Sigmoid colon (tissue), 7 donors: ENCODE measurements around the gene GNLY. TPM values are rescaled to one million over a fixed set of nuclear protein-coding genes. Genes with fewer than 3 reads are reported as not detected.
A peak's percentile ranks its signal among the peaks of the same experiment; 100 is the strongest.

Experiments
- DNase-seq: peaks from one replicate; pipeline ENCODE4 v3.0.0-alpha.2; 2019
- H3K27ac ChIP-seq, 4 donors: fragments of 200-600 bp; sonication (generic); one replicate each; pipeline ENCODE4 v1.5.1; 2016 to 2019; ENCODE audit warnings: mild to moderate bottlenecking in 1 of 4
- H3K27me3 ChIP-seq, 3 donors: fragments of 200-600 bp; sonication (generic); one replicate each; pipeline ENCODE4 v1.5.1; 2019; ENCODE audit warnings: mild to moderate bottlenecking in 1 of 3
- H3K36me3 ChIP-seq, 4 donors: fragments of 200-600 bp; sonication (generic); one replicate each; pipeline ENCODE4 v1.5.1; 2016 to 2019
- H3K4me1 ChIP-seq, 4 donors: fragments of 200-600 bp; sonication (generic); one replicate each; pipeline ENCODE4 v1.5.1; 2017 to 2019
- H3K4me3 ChIP-seq, 4 donors: fragments of 200-600 bp; sonication (generic); one replicate each; pipeline ENCODE4 v1.5.1; 2017 to 2019; ENCODE audit warnings: mild to moderate bottlenecking in 2 of 4, moderate library complexity in 1 of 4
- H3K9me3 ChIP-seq, 4 donors: fragments of 200-600 bp in 3 of 4; sonication (generic) in 3 of 4; one replicate each; pipeline versions ENCODE4 v1.5.1 to v1.6.1; 2013 to 2019
- EP300 ChIP-seq, 4 donors: sonication (generic); formaldehyde crosslinking; IDR thresholded peaks; one replicate each; pipeline ENCODE4 v1.6.1; 2017; ENCODE audit warnings: antibody characterized with exemption in 4 of 4
- POLR2A ChIP-seq, 2 donors: fragments of 450-650 bp; IDR thresholded peaks; one replicate each; pipeline ENCODE4 v1.6.1; 2016; ENCODE audit warnings: antibody characterized with exemption in 2 of 2, mild to moderate bottlenecking in 2 of 2, moderate library complexity in 2 of 2
- POLR2AphosphoS5 ChIP-seq, 4 donors: sonication (generic); formaldehyde crosslinking; IDR thresholded peaks; one replicate each; pipeline ENCODE4 v1.6.1; 2017; ENCODE audit warnings: antibody characterized with exemption in 4 of 4
- WGBS, 2 donors: extraction: QIAGEN DNeasy Blood & Tissue Kit; methylation state at CpG; one replicate each; pipeline ENCODE4 v1.1.7; 2013; 5-methylcytosine and 5-hydroxymethylcytosine counted together
- intact Hi-C: fragments of 100-400 bp; cut with DNase I; formaldehyde crosslinking; loops from one replicate; pipeline ENCODE4 v1.15.1; 2023
- polyA plus RNA-seq, 3 donors: library from polyadenylated mRNA; stranded (reverse); fragments of 200-250 nt; gene quantifications; one replicate each; pipeline ENCODE4 v1.2.3, GENCODE V29; 2013
- total RNA-seq, 4 donors: library from RNA; depleted of rRNA; stranded (reverse); fragments of >200 nt; gene quantifications; one replicate each; pipeline ENCODE4 v1.1.0, GENCODE V29; 2016
- TF ChIP-seq, protein P1 (sequence below), 4 experiments: fragments of 450-650 bp in 3 of 4; fragments of 200-600 bp in 1 of 4; IDR thresholded peaks; one replicate each; pipeline ENCODE4 v1.5.1; 2016 to 2019; ENCODE audit warnings: antibody characterized with exemption in 4 of 4, mild to moderate bottlenecking in 3 of 4, moderate library complexity in 2 of 4
- donor health status: healthy with polysubstance abuse.
- donor health status: Bipolar disorder and iron deficiency.
- donor health status: healthy.

Gene GNLY
- total and polyA plus RNA-seq, 7 donors = 1.6 to 13.9 (median 3.3) TPM; not detected in 3

DNA sequence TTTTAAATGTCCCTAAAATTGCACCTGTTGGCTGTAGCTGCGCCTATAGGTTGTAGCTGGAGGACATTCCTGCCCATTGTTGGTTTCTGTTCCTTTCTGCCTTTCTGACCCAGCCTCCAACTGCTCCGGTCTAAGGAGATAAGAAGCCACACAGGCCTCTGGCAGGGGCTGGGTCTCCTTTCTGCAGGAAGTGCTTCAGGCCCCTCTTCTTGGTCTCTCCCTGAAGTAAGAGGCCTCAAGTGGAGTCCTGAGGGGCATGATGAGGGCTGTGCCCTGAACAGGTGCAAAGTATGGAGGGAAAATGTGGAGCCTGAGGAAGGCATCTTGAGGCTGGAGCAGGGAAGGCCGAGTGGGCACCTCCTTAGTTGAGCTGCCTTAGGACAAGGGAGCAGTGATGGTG, 15.8 kb upstream of the GNLY start:
- peak; percentile 44 for DNase-seq
- peaks cover 0 to 12% (median 8%) of the 10 kb centered on the region in 4 donors for H3K4me1 ChIP-seq
- TF ChIP-seq, protein P1, sequence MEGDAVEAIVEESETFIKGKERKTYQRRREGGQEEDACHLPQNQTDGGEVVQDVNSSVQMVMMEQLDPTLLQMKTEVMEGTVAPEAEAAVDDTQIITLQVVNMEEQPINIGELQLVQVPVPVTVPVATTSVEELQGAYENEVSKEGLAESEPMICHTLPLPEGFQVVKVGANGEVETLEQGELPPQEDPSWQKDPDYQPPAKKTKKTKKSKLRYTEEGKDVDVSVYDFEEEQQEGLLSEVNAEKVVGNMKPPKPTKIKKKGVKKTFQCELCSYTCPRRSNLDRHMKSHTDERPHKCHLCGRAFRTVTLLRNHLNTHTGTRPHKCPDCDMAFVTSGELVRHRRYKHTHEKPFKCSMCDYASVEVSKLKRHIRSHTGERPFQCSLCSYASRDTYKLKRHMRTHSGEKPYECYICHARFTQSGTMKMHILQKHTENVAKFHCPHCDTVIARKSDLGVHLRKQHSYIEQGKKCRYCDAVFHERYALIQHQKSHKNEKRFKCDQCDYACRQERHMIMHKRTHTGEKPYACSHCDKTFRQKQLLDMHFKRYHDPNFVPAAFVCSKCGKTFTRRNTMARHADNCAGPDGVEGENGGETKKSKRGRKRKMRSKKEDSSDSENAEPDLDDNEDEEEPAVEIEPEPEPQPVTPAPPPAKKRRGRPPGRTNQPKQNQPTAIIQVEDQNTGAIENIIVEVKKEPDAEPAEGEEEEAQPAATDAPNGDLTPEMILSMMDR (IDR thresholded peaks at IDR 0.05) = no peak
- no peak for TF ChIP-seq EP300 (IDR thresholded peaks at IDR 0.05)
- TF ChIP-seq POLR2AphosphoS5 (IDR thresholded peaks at IDR 0.05) = no peak
- no peak for TF ChIP-seq POLR2A (IDR thresholded peaks at IDR 0.05)
- no peaks in the 10 kb centered on the region for H3K9me3 ChIP-seq
- no peak overlapping the region for H3K4me3 ChIP-seq
- H3K27me3 ChIP-seq = no peaks in the 10 kb centered on the region
- intact Hi-C loops = loop anchor here (2.0 kb wide), 1 partner anchor 28 kb away; no protein-coding TSS in a partner anchor
- WGBS, 2 donors = 65 to 75% methylated on average over 3 of the region's 3 CpGs
- peak overlapping the region in 1 of 4 donors; percentile 9 for H3K27ac ChIP-seq
- no peaks in the 10 kb centered on the region for H3K36me3 ChIP-seq

- Histone ChIP-seq H3K27ac (peak overlapping the region in 1 of 4 donors; percentile 9), H3K9me3 (no peaks in the 10 kb centered on the region), H3K27me3 (no peaks in the 10 kb centered on the region), H3K4me1 (peaks cover 0 to 12% (median 8%) of the 10 kb centered on the region in 4 donors), H3K36me3 (no peaks in the 10 kb centered on the region), H3K4me3 (no peak overlapping the region)
- WGBS, 2 donors = 12 to 19% methylated on average over 25 of the region's 25 CpGs
- peak; percentile 96 for DNase-seq
- intact Hi-C loops = loop anchor here (2.0 kb wide), 1 partner anchor 28 kb away; no protein-coding TSS in a partner anchor
- TF ChIP-seq EP300 (IDR thresholded peaks at IDR 0.05) (no peak), POLR2AphosphoS5 (IDR thresholded peaks at IDR 0.05) (peak in 1 of 4 donors; percentile 14)
- TF ChIP-seq, protein P1 (IDR thresholded peaks at IDR 0.05) = peak; percentile 72 to 98 (median 92)
Observed at GRCh38 chr2:85678794-85679672, 15.1 kb upstream of the GNLY start.

DNA sequence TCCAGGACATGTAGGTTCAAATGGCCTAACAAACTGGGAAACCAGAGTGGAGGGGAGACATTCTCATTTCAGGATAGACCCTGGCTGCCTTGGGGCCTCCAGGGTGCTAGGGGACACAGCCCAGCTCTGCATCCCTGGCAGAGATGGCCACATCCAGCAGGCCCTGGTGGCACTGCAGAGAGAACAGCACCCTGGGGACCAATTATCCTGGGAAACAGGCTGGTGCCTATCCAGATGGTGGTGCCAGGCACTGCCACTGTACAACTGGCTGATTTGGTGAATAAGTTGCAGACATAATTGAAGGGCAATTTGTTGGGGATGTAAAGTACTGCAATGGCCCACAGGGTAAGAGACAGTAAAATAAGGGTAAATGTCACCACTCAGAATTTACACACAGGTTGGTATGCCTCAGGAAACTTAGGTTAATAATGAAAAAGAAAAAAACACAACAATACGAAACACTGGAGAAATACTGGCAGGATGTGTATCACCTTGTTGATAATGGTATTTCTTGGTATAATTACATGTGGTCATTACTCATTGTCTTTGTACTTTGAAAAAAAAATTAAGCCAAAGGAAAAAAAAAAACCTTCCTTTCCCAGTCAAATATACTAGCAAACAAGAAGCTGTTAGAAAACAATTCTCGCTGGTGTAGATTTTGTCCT, 13.3 kb upstream of the GNLY start:
- H3K4me3 ChIP-seq = no peak overlapping the region
- H3K36me3 ChIP-seq = no peaks in the 10 kb centered on the region
- 86 to 89% methylated on average over 2 of the region's 2 CpGs for WGBS, 2 donors
- intact Hi-C loops = no loop called here
- no peaks in the 10 kb centered on the region for H3K27me3 ChIP-seq
- H3K27ac ChIP-seq = peak overlapping the region in 1 of 4 donors; percentile 50
- peak; percentile 41 for DNase-seq
- TF ChIP-seq, protein P1 (IDR thresholded peaks at IDR 0.05) = no peak
- no peak for TF ChIP-seq POLR2AphosphoS5 (IDR thresholded peaks at IDR 0.05)
- TF ChIP-seq EP300 (IDR thresholded peaks at IDR 0.05) = no peak
- no peak for TF ChIP-seq POLR2A (IDR thresholded peaks at IDR 0.05)
- no peaks in the 10 kb centered on the region for H3K9me3 ChIP-seq
- peaks cover 0 to 12% (median 8%) of the 10 kb centered on the region in 4 donors for H3K4me1 ChIP-seq

DNA sequence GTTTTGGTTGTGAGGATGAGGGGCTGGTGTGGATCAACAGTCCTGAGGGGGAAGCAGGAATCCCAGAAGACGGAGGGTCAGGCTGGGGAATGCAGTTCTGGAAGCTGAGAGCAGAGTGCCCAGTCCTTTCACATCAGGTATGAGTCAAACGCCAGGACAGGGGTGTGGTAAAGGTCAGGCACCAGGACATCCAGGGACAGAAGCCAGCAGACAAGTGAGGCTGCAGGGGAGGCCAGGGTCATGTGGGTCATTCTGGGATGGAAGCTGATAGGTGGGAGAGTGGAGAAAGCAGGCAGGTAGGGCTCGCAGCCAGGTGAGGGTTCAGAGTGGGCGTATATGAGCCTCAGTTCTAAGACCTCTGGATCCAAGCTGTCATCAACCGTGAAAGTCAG, 12.8 kb upstream of the GNLY start:
- peak overlapping the region in 1 of 4 donors; percentile 45 for H3K27ac ChIP-seq
- TF ChIP-seq POLR2AphosphoS5 (IDR thresholded peaks at IDR 0.05) = no peak
- no peak for TF ChIP-seq POLR2A (IDR thresholded peaks at IDR 0.05)
- TF ChIP-seq EP300 (IDR thresholded peaks at IDR 0.05) = no peak
- TF ChIP-seq, protein P1 (IDR thresholded peaks at IDR 0.05) = no peak
- DNase-seq = peak; percentile 47

More for the DNA sequence above, 12.8 kb upstream of the GNLY start:
- intact Hi-C loops = no loop called here
- H3K4me3 ChIP-seq = no peak overlapping the region
- H3K27me3 ChIP-seq = no peaks in the 10 kb centered on the region
- no peaks in the 10 kb centered on the region for H3K9me3 ChIP-seq
- peaks cover 0 to 12% (median 8%) of the 10 kb centered on the region in 4 donors for H3K4me1 ChIP-seq
- WGBS, 2 donors = 78 to 85% methylated on average over 5 of the region's 5 CpGs
- H3K36me3 ChIP-seq = no peaks in the 10 kb centered on the region
